AG04449 (cell line): ENCODE measurements around the gene UCP2.

Experiments used
- CTCF ChIA-PET: fragments of 350-600 bp; formaldehyde crosslinking; extraction: SDS; loops from one replicate; lab custom pipeline; 2021; ENCODE audit warnings: antibody characterized with exemption; lab: Yijun Ruan, JAX
- POLR2A ChIA-PET: fragments of 400-600, 350-600 bp; formaldehyde crosslinking; extraction: SDS; loops from one replicate; lab custom pipeline; 2020; ENCODE audit warnings: antibody characterized with exemption, inconsistent platforms; lab: Yijun Ruan, JAX
- DNase-seq: peaks from one replicate; pipeline ENCODE4 v3.0.0-alpha.2; 2010; ENCODE audit warnings: low read depth, low spot score
- H3K4me3 ChIP-seq: 2 replicates; pipeline ENCODE4 v1.5.1; 2011; ENCODE audit warnings: low read depth, mild to moderate bottlenecking, control low read depth, low read length
- TF ChIP-seq, protein P1 (sequence below): IDR thresholded peaks from one replicate; pipeline ENCODE4 v1.5.1; 2011; ENCODE audit warnings: mild to moderate bottlenecking, moderate library complexity, low read length, control low read depth, inconsistent platforms; ENCODE audit not compliant: insufficient read depth; ENCODE audit errors: missing control alignments

Gene UCP2

DNA sequence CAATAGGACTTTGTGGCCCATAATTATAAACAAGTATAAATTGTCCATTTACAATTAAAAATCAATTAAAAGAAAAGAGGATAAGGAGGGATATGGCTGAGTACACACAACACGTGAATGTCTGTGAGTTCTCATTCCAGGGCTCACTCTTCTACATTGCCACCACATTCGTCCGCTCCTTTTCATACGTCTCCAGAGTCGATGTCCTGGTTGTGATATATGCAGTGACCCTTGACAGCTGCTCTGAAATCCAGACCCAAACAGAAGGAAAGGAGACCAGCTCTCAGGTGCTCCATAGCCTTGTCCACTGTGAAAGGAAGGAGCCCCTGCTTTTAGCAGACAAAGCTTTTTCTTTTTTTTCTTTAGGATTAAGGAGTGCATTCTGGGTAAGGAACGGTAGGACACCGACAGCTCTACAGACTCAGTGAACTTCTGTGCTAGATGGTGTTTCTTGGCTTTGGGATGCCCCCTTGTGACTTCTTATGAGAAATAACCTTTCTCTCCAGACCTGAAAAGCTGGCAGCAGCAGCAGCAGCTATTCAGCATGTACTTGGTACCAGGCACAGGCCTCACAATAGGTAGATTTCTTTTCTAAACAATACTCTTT, 51.5 kb downstream of the UCP2 start:
- ChIA-PET CTCF (interaction anchor here (0.6 to 3.3 kb wide), 17 partner anchors 10 to 306 kb away, joined by 3 to 29 read pairs (median 5); partner anchors contain the start of gene DNAJB13), POLR2A (interaction anchor here (1.1 kb wide), 1 partner anchor 170 kb away, joined by 4 read pairs; the partner anchor contains the start of gene RAB6A)
- peak; percentile 29 for DNase-seq
- TF ChIP-seq, protein P1, sequence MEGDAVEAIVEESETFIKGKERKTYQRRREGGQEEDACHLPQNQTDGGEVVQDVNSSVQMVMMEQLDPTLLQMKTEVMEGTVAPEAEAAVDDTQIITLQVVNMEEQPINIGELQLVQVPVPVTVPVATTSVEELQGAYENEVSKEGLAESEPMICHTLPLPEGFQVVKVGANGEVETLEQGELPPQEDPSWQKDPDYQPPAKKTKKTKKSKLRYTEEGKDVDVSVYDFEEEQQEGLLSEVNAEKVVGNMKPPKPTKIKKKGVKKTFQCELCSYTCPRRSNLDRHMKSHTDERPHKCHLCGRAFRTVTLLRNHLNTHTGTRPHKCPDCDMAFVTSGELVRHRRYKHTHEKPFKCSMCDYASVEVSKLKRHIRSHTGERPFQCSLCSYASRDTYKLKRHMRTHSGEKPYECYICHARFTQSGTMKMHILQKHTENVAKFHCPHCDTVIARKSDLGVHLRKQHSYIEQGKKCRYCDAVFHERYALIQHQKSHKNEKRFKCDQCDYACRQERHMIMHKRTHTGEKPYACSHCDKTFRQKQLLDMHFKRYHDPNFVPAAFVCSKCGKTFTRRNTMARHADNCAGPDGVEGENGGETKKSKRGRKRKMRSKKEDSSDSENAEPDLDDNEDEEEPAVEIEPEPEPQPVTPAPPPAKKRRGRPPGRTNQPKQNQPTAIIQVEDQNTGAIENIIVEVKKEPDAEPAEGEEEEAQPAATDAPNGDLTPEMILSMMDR = peak; percentile 49
- H3K4me3 ChIP-seq = no peak overlapping the region

DNA sequence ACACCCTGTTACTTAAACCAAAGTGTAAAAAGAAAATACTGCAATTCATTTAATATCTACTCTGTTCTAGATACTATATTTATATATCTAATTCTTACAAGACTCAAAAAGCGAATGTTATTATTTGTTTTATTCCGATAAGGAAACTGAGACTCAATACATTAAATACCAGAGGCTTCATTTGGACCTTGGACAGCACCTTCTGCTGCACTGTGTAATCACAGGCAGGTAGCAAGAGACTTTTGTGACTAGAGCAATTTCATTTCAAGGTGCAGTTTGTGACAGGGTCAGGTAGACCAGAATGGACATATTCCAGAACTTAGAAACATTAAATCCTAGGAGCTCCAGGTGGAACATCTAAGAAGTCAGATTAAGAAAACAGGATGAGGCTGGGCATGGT, 53.3 kb downstream of the UCP2 start:
- TF ChIP-seq, protein P1 = no peak
- ChIA-PET POLR2A (no interaction called here), CTCF (interaction anchor here (0.8 to 1.0 kb wide), 2 partner anchors 13 to 304 kb away, joined by 3 to 4 read pairs; no protein-coding TSS in a partner anchor)
- DNase-seq = no peak
- H3K4me3 ChIP-seq = no peak overlapping the region
